Stimulated activated CD8-positive, alpha-beta memory T cell treated with anti-CD3 and anti-CD28 coated beads, Interleukin-2, amount 100 ng/mL, for 1 hour (primary cell): ENCODE results near the gene CSNK2A1.
"Not testable (repeated sequence)": the region's sequence is repeated elsewhere in the genome, so short reads cannot be mapped to it uniquely, and the experiment has no call there.

Experiments used
- DNase-seq, 2 donors: peaks; one replicate each; pipeline ENCODE4 v3.0.0-alpha.2; 2020; ENCODE audit warnings: low read depth in 2 of 2

CSNK2A1 gene

DNA sequence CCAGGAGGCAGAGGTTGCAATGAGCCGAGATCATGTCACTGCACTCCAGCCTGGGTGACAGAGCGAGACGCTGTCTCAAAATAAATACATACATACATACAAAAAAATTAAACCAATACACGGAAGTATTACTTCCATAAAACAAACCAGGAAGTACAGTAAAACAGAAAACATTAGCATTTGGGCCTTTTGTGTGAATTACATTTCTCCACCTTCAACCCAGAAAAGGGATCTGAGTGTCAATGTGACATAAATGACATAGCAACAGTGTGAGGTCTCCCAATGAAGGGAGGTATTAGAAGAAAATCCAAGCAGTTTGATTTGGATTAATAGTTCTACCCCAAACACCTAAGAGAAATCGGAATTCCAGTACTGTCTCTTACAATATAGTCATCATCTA is 10.1 kb downstream of the CSNK2A1 start:
- no peak for DNase-seq

DNA sequence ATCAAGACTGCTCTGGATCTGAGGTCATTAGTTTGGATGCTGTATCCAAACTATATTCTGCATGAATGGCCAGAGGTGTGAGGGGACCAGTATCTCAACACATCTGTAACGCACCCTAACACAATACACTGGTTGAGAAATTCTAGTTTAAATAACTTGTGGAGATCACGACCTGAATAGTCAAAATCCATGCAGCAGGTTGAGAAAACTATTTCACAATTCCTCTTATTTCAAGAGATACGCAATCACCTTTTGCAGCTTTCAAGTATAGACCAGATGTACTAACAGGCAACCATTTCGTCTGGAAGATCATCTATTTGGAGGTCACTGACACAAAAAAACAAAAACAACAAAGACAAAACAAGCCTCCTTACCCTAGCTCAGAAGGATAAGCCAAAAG is 11.1 kb downstream of the CSNK2A1 start:
- DNase-seq: no peak

DNA sequence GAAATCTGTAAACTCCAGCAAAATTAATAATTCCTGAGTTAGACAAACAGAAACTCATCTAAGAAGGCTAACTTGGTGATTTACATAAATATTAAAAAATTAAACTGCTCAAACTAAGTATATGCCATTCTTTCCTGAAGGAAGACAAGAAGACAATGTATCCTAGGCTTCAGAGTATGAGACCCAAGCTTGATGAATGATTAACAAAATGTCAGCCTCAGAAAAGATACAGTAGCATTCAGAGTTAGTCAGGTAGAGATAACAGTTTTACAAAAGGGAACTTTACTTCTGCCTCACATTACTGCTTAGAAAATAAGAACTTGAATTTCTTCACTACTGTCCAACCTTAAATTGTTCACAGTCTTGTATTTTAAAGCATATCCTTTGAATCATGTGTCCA is 12.0 kb downstream of the CSNK2A1 start:
- no peak for DNase-seq

DNA sequence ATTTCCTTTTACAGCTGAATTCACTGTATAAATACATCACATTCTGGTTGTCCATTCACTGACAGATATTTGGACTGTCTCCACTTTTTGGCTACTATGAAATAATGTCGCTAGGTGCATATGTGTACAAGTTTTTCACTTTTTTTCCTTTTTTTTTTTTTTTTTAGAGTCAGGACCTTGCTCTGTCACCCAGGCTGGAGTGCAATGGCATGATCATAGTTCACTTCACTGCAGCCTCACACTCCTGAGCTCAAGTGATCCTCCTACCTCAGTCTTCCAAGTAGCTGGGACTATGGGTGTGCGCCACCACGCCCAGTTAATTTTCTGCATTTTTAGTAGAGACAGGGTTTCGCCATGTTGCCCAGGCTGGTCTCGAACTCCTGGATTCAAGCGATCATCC is 13.3 kb downstream of the CSNK2A1 start:
- no peak for DNase-seq

DNA sequence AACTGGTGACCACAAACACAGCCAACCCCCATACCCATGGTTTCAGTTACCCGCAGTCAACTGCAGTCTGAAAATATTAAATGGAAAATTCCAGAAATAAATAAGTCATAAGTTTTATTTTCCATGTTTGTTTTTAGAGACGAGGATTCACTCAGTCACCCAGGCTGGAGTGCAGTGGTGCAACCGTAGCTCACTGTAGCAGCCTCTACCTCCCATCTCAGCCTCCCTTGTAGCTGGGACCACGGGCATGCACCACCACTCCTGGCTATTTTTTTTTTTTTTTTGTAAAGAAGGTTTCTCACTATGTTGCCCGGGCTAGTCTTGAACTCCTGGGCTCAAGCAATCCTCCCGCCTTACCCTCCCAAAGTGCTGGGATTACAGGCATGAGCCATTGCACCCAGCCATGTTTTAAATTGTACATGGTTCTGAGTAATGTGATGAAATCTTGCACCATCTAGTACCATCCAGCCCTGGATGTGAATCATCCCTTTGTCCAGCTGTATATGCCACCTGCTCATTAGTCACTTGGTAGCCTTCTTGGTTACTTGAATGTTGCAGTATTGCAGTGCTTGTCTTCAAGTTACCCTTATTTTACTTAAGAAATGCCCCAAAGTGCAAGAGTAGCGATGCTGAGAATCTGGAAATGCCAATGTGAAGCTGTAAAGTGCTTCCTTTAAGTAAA is 14.5 kb downstream of the CSNK2A1 start:
- no peak for DNase-seq

DNA sequence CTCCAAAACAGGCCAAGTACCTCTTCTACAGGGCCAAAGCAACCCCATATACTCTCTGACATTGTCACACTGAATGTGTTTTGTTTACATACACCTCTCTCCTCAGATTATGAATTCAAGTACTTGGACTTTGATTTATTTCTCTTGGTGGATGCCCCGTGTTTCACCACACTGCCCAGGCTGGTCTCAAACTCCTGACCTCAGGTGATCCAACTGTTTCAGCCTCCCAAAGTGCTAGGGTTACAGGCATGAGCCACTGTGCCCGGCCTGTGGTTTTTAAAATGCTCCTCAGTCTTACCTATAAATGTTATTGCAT is 16.1 kb downstream of the CSNK2A1 start:
- DNase-seq: no peak

DNA sequence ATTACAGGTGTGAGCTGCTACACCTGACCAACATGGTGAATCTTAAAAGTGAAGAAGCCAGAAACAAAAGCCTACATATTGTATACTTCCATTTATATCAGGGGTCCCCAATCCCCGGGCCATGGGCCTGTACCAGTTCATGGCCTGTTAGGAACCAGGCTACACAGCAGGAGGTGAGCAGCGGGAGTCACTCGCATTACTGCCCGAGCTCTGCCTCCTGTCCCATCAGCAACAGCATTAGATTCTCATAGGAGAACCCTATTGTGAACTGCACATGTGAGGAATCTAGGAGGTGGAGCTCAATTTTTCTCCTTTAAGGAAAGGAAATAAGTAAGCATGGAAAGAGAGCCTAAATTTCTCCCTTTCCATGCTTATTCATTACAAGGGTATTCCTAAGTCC is 21.7 kb downstream of the CSNK2A1 start:
- DNase-seq: no peak

DNA sequence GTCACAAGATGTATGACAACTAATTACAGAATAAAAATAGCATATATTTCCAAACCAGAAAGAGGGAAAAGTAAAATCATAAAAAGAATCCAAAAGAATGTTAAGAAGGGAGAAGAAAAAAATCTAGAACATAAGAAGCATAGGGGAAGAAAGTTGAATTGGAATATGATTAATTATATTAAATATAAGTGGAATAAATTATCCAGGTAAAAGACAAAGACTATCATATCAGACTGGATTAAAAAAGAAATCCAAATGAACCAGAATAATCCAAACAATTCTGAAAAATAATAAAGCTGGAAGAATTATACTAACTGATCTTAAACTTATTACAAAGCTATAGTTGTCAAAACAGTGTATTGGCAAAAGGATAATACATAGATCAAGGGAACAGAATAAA is 23.6 kb downstream of the CSNK2A1 start:
- no peak for DNase-seq

DNA sequence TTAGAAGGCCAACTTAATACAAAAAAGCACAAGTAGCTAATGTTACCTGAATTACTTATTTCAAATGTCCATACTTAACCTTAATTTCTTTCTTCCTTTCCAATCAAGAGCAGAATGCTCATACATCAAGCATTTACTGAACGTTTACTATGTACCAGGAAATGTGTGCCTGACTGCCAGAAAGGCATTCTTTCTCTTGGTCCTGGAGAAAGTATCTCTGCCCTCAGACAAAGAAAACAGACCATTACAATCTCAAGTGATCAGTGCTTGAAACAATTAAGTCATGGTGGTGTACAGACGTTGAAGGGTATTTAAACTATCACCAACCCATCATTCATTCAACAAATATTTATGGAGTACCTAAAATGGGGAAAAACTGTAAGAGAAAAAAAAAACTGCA is 26.4 kb downstream of the CSNK2A1 start:
- DNase-seq: no peak

DNA sequence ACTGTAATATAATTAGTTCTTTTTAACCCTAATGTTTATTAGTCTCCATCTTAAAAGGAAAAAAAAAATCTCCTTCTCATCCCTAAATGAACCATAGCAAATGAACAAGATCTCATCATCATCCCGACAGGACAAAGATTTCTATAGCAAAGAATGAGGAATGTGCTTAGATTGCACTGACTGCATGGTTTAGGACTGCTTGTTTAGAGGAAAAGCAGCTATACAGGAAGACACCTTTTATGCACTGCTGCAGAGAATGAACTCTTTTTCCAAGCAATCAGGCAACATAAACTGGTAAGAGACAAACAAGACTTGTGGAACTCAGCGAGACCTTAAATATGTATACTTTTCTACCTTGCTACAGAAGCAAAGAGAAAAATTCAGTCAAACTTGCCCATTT is 26.8 kb downstream of the CSNK2A1 start:
- DNase-seq: no peak

DNA sequence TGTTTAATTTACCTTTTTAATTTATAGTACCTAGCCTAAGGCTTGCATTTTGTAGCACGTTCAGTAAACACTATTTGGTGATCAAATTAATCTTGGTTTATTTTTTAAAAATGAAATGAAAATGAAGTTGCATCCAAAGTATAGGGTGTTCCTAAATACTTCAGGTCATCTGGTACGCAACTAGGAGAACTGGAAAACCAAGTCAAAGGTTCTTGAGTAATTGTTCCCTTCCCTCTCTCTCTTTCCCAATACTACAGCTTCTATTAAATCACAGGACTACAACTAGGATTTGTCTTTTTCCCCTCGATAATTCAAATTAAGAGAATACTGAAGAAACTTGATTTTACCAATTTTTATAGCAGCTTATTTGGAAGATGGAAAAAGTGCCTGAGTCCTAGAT is 27.9 kb downstream of the CSNK2A1 start:
- no peak for DNase-seq

DNA sequence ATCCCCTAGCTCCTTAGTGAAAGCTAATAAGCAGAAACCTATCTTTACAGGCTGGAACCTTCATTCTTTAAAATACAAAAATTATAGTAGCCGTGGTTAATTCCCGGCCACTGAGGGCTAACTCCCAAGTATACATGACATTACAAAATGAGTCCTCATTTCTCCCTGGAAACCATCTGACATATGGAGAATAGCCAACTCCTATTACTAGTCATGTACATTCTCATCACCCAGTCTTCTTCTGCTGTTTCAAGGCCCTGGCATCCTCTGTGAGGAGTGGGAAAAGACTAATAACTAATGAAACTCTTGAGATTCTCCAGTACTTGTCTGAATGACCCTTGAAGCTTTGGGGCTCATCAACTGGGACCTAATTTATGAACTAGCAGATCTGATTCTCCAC is 30.2 kb downstream of the CSNK2A1 start:
- DNase-seq: no peak

DNA sequence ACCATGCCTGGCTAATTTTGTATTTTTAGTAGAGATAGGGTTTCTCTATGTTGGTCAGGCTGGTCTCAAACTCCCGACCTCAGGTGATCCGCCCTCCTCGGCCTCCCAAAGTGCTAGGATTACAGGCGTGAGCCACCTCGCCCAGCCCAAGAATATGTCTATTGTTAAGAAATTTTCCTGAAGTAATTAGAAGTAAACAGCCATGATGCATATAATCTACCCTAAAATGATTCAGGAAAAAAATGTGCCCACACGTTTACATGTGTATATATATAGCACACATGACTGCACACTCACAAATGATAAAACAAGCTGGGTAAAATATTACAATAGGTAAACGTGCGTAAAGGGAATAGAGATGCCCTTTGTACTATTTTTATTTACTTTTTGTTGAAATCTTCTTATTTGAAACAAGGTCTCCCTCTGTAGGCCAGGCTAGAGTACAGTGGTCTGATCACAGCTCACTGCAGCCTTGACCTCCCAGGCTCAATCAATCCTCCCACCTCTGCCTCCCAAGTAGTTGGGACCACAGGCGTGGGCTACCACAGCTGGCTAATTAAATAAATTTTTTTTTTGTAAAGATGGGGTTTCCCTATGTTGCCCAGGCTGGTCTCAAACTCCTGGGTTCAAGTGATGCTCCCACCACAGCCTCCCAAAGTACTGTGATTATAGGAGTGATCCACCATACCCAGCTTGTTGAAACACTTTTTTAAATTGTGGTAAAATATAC is 33.1 kb downstream of the CSNK2A1 start:
- not testable (repeated sequence) for DNase-seq

DNA sequence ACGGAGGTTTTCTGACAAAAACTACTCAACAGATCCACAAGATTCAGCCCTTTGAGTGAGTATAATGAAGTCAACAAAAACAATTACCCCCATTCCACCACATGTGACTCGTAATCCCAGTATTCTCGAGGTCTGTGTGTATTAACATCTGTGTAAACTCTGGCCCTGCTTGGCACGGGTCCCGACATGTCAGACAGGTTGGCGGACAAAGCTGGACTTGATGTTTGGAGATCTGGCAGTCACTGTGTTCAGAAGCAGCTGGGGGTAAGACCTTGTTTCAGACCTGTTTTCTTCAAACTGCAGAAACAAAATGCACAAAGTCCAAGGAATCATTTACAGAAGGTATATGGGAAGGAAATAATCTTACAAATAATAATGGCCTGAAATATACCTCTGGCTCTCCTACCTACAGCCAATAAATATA is 35.2 kb downstream of the CSNK2A1 start:
- not testable (repeated sequence) for DNase-seq

DNA sequence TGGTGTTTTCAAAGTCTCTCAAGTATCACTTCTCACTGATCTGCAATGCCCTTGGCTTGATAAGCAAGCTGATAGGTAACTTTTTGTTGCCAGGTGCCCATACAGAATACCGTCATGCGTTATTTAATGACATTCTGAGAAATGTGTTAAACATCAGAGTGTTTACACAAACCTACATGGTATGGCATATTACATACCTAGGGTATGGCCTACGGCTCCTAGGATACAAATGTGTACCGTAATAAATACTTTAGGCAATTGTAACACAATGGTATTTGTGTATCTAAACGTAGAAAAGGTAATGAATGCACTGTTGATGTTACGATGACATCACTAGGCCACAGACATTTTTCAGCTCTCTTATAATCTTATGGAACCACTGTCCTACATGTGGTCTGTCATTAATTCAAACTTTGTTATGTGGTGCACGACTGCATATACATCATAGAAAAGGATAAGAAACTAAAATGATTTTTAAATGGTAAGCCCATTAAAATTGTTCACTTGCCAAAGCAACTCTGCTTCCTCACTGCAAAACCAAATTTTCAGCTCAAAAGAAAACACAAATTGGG is 35.7 kb downstream of the CSNK2A1 start:
- DNase-seq: no peak

DNA sequence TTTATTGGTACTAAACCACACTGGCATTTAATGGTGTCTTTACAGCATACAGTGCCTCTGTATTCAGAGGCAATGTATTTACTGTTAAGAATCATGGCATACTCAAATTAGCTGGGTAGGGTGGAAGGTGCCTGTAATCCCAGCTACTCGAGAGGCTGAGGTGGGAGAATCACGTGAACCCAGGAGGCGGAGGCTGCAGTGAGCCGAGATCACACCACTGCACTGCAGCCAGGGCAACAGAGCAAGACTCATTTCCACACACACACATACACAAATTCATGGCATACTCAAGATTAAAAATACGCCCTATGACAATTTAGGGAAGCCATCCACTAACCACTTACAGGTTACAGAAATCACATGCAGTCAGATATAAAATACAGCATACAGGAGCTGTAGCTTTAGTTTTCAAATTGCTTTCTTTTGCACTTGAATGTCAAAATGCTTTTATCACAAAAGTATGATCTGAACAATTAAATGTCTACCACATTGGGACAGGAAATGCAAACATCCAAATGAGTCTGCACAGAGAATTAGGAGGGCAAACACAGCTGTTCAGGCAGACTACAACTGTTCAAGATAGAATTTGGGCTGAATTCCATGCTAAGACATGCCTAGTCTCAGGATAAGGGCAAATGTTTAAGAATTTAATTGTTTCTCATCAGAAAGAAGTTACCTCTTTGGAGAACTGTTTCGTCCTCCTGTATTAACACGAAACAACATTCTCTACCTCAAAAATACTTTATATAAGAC is 36.4 kb downstream of the CSNK2A1 start:
- DNase-seq: no peak

DNA sequence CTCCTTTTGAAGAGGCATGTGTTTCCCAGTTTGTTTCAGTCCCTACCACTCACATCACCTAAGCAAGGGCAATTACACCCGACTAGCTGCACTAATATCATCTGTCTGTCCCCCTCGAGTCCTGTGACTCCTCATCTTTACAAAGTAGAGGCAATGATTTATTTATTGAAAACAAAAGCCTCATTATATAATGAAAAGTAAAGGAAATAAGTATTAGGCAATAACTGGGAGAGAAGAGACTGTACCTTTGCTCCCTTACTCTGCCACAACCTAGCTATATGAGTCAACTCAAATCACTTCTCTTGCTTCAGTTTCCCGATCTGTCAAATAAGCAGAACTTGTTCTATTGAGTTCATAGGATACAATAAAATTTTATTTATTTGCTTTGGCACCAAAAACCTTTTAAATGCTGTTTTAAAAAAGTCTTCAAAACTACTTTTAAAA is 38.9 kb downstream of the CSNK2A1 start:
- DNase-seq: no peak

DNA sequence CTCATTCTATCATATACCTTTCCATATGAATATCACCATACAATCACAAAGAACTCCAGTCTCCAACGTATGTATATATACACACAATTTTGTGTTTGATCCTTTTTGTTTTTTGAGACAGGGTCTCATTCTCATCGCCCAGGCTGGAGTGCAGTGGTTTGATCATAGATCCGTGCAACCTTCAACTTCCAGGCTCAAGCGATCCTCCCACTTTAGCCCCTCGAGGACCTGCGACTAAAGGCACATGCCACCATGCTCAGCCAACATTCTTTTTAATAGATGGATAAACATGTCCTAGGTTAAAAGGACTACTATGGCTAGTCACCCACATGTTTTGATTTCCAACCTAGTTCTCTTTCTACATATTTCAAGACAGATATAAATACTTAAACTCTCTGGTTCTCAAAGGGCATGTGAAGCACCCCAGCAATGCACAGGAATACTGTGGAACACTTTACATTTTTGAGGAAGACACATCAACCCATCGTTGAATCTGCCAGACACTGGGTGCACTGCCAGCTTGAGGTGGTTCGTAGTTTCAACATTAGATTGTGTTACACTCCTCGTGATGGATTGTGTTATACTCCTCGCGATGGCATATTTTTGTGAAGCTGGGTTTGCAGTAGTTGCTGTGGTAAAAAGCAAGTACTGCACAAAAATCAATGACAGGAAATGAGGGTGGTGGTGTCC is 40.4 kb downstream of the CSNK2A1 start:
- no peak for DNase-seq

DNA sequence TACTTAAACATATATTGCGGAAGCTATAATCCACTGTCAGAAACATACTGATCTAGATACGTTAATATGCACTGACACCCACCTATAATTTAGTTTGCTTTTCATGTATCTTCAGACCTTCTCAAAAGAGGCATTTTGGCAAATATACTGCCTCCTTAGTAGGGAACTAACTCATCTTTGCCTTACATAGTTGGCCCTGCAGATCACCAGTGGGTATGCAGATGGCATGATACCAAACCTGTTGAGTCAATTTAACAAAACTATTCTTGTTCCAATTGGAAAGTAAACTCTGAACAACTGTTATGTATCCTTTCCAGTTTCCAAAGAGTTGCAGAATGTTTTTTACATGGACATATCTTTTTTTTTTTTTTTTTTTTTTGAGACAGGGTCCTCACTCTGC is 45.6 kb downstream of the CSNK2A1 start:
- DNase-seq: no peak

DNA sequence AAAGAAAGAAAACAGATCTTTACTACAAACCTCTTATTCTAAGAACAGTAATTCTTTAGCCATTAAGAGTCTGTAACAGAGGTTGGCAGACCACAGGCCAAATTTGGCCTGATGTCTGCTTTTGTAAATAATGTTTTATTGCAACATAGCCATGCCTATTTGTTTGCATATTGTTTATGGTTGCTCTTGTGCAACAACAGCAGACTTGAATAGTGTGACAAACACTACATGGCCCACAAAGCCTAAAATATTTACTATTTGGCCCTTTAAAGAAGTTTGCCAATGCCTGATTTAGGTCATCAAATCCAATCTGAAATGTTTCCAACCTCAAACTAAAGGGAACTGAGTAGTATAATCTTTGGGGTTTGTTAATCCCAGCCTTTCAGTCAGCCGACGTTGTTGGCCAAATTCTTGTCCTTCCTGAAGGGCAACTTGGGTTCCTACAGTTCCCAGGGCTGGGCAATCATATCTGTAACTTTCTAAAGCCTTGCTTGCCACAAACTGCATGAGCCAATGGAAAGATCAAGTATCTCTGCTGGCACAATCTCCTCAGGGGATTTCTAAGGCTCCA is 47.4 kb downstream of the CSNK2A1 start:
- DNase-seq: no peak

DNA sequence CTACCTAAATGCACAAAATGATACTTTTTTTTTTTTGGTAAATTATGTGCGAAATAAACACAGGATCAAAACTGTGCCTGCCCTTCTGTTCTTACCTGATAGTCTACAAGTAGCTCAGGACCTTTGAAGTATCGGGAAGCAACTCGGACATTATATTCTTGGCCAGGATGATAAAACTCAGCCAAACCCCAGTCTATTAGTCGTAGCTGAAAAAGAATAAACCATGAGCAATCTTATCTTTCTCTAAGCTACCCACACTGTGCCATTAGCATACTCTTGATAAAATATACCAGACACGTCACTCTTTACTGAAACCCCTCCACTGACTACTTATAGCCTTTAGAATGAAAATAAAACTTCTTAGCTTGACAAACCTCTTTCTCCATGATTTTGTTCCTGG is 51.4 kb downstream of the CSNK2A1 start:
- DNase-seq: no peak

DNA sequence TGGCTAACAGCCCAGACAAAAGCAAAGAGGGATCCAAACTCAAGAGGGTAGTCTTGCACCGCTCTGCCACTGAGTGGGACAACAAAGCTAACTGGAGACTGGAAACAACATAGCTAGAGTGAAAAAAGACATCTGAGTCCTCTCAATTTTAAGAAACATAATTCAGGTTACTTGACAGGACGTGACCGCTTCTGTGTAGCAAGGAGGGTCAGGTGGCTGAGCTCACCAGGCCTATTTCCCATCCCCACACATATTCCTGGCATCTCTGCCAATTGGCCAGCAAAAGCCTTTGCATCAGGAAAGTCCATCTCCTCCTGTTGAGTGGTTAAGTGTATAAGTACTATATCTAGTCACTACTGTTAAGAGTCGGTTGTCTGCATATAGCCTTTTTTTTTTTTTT is 55.9 kb downstream of the CSNK2A1 start:
- no peak for DNase-seq
